Measurements from ENCODE around the gene ONECUT3. TPM values are rescaled to one million over a fixed set of nuclear protein-coding genes. Genes with fewer than 3 reads are reported as not detected.
"Not testable (repeated sequence)": the region's sequence is repeated elsewhere in the genome, so short reads cannot be mapped to it uniquely, and the experiment has no call there.

ONECUT3 gene
- total RNA-seq, 1 donor from 2014 or later = 1.0 TPM

DNA sequence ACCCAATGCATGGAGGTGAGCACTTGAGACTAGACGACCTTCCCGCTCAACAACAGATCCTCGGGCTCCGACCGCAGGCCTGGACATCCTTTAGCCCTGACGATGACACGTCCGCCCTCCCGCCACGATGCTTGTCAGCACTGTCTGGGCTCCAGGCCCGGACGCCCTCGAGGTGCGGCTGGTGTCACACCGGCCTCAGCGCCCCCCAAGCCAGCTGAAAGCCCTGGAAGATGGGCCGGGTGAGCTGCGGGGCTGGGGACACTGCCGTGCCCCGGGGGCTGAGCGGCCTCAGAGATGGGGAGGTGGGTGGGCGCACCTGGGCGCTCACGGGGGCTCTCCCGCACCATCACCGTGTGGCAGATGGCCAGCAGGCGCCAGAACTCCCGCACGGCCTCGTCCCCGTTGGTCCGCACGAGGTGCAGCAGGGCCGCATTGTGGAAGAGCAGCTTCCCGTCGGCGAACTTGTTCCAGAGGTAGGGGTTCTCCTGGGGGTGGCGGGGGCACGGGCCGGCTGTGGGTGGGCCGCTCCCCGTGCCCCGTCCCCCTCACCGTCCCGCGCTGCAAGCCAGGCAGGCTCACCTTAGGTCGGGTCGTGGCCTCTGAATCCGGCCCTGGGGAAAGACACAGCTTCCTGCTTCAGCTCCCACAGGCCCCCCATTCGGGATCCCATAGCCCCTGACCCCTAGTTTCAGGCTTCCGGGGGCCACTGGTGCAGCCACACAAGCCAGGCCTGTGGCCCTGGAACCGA is 43.3 kb downstream of the ONECUT3 start:
- no peak overlapping the region for H3K27ac Mint-ChIP-seq (ENCODE audit: unreplicated experiment)
- H3K27me3 Mint-ChIP-seq (ENCODE audit: low read depth) = peaks cover 13% of the 10 kb centered on the region
- no peak overlapping the region for H3K4me3 Mint-ChIP-seq
- TF ChIP-seq, protein P1, sequence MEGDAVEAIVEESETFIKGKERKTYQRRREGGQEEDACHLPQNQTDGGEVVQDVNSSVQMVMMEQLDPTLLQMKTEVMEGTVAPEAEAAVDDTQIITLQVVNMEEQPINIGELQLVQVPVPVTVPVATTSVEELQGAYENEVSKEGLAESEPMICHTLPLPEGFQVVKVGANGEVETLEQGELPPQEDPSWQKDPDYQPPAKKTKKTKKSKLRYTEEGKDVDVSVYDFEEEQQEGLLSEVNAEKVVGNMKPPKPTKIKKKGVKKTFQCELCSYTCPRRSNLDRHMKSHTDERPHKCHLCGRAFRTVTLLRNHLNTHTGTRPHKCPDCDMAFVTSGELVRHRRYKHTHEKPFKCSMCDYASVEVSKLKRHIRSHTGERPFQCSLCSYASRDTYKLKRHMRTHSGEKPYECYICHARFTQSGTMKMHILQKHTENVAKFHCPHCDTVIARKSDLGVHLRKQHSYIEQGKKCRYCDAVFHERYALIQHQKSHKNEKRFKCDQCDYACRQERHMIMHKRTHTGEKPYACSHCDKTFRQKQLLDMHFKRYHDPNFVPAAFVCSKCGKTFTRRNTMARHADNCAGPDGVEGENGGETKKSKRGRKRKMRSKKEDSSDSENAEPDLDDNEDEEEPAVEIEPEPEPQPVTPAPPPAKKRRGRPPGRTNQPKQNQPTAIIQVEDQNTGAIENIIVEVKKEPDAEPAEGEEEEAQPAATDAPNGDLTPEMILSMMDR (conservative IDR thresholded peaks at IDR 0.05) = no peak
- H3K9me3 Mint-ChIP-seq = no peaks in the 10 kb centered on the region
- H3K36me3 Mint-ChIP-seq (ENCODE audit: low read depth) = no peaks in the 10 kb centered on the region
- peaks cover 3% of the 10 kb centered on the region for H3K4me1 Mint-ChIP-seq
- DNase-seq (ENCODE audit: low read depth, low spot score) = no peak

DNA sequence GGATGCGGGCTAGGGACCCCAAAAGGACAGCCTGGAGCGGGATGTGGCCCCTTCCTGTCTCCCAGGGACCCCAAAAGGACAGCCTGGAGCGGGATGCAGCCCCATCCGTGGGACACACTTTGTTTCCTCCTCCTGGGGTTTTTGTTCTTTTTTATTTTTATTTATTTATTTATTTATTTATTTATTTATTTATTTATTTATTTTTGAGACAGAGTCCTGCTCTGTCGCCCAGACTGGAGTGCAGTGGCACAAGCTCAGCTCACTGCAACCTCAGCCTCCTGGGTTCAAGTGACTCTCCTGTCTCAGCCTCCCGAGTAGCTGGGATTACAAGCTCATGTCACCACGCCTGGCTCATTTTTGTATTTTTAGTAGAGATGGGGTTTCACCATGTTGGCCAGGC is 44.0 kb downstream of the ONECUT3 start:
- H3K4me1 Mint-ChIP-seq; DNase-seq (ENCODE audit: low read depth, low spot score); H3K4me3 Mint-ChIP-seq; H3K9me3 Mint-ChIP-seq; H3K36me3 Mint-ChIP-seq (ENCODE audit: low read depth); H3K27ac Mint-ChIP-seq (ENCODE audit: unreplicated experiment): not testable (repeated sequence)
- H3K27me3 Mint-ChIP-seq (ENCODE audit: low read depth) = peaks cover 13% of the 10 kb centered on the region

DNA sequence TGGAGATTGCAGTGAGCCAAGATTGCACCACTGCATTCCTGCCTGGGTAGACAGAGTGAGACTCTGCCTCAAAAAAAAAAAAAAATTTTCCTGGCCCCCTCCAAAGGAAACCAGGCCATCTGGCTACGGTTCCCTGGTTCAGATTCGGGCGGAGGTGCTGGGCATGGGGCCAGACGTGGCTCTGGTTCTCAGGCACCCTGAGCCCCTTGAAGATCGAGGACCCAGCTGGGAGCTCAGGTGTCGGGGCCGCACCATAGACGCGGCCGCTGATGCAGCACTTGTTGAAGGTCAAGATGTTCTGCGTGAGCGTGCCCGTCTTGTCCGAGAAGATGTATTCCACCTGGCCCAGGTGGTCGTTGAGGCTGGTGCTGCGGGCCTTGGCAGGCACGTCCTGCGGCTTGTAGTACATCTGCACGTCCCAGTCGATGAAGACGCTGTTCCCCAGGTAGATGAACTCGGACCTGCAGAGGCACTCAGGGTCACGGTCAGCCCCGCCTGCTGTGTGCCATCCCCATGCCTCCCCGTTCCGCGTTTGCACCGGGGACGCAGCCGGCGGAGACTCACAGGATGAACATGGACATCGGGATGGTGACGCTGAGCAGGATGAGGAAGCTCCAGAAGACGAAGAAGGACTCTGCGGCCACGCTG is 46.5 kb downstream of the ONECUT3 start:
- DNase-seq (ENCODE audit: low read depth, low spot score) = no peak
- H3K27me3 Mint-ChIP-seq (ENCODE audit: low read depth) = peaks cover 10% of the 10 kb centered on the region
- H3K9me3 Mint-ChIP-seq = no peaks in the 10 kb centered on the region
- no peaks in the 10 kb centered on the region for H3K36me3 Mint-ChIP-seq (ENCODE audit: low read depth)
- peaks cover 3% of the 10 kb centered on the region for H3K4me1 Mint-ChIP-seq
- no peak overlapping the region for H3K4me3 Mint-ChIP-seq
- TF ChIP-seq, protein P1 (conservative IDR thresholded peaks at IDR 0.05) = no peak
- H3K27ac Mint-ChIP-seq (ENCODE audit: unreplicated experiment) = no peak overlapping the region

DNA sequence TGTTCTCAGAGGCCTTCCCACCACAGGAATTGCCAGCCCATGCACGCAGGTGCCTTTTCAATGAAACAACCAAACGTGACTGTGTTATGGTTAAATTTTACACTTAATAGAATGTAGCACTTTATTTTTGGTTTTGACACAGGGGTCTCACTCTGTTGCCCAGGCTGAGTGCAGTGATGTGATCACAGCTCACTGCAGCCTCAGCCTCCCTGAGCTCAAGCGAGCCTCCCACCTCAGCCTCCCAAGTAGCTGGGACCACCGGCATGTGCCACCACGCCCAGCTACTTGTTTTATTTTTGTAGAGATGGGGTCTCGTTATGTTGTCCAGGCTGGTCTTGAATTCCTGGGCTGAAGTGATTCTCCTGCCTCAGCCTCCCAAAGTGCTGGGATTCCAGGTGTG is 51.6 kb downstream of the ONECUT3 start:
- TF ChIP-seq, protein P1 (conservative IDR thresholded peaks at IDR 0.05) = no peak
- DNase-seq (ENCODE audit: low read depth, low spot score) = no peak
- Mint-ChIP-seq H3K27me3 (ENCODE audit: low read depth) (peaks cover 3% of the 10 kb centered on the region), H3K9me3 (no peaks in the 10 kb centered on the region), H3K4me1 (no peaks in the 10 kb centered on the region), H3K36me3 (ENCODE audit: low read depth) (no peaks in the 10 kb centered on the region), H3K4me3 (no peak overlapping the region), H3K27ac (ENCODE audit: unreplicated experiment) (no peak overlapping the region)

DNA sequence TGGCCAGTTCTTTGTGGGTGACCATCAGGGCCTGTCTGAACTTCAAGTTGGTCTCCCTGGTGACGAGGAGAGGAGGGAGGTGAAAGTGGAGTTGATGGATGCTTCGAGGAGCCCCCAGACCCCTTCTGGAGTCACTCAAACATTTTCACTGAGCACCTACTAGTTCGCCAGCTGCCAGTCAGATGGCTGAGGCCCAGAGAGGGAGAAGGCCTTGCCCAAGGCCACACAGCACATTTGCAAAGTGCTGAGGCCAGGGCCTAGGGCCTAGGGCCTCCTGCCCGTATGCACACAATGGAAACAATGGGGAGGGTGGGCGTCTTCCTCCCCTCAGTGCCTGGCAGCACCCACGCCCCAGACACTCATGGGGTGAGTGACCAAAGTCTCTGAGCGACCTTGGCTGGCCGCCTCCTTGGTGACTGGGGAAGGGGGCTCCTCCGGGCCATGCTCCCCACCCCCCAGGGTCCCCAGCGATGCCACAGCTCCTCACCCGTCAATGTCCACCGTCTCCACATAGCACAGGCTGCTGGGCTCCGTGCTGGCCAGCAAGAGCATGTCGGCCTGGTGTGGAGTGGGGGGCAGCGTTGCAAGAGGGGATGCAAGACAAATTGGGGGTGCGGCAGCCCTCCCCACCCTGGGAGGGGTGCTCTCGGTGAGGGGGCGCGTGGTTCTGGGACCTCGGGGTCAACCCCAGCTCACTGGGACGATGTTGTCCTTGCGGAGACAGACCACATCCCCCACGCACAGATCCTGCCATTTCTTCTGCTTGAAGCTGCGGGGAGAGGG is 52.3 kb downstream of the ONECUT3 start:
- Mint-ChIP-seq H3K9me3 (no peaks in the 10 kb centered on the region), H3K27me3 (ENCODE audit: low read depth) (peaks cover 2% of the 10 kb centered on the region), H3K36me3 (ENCODE audit: low read depth) (no peaks in the 10 kb centered on the region), H3K4me1 (no peaks in the 10 kb centered on the region), H3K27ac (ENCODE audit: unreplicated experiment) (no peak overlapping the region), H3K4me3 (no peak overlapping the region)
- DNase-seq (ENCODE audit: low read depth, low spot score) = no peak
- TF ChIP-seq, protein P1 (conservative IDR thresholded peaks at IDR 0.05) = no peak

Data from neural crest cell (in vitro differentiated cells).